IMR-90 (cell line): Measurements from ENCODE around the gene KRTAP19-8. TPM values are rescaled to one million over a fixed set of nuclear protein-coding genes. Genes with fewer than 3 reads are reported as not detected.

Experiments
- ATAC-seq: fragments of 200-7000 bp; cut with Tn5 transposase; 2 replicates; pipeline ENCODE4 v1.9.1; 2020; ENCODE audit warnings: low read depth, mild to moderate bottlenecking, moderate library complexity
- BruUV-seq: library from RNA; stranded (reverse); fragments of 400-500 nt; replicated peaks from 2 replicates; lab custom pipeline; 2021; lab: Mats Ljungman, UMichigan
- CTCF ChIA-PET: fragments of 300-600 bp; formaldehyde crosslinking; extraction: SDS; loops from one replicate; lab custom pipeline; 2021; ENCODE audit warnings: antibody characterized with exemption; lab: Yijun Ruan, JAX
- POLR2A ChIA-PET: fragments of 300-600 bp; sonication (Branson Sonifier 250); formaldehyde crosslinking; loops from one replicate; lab custom pipeline; 2022; ENCODE audit warnings: antibody characterized with exemption; ENCODE audit not compliant: unreplicated experiment; lab: Charles Lee
- DNase-seq: peaks from one replicate; pipeline ENCODE4 v3.0.0; 2013
- H2AFZ ChIP-seq: replicated peaks from 2 replicates; pipeline ENCODE3; 2013; ENCODE audit warnings: low read length, mild to moderate bottlenecking; ENCODE audit not compliant: poor library complexity
- H2AK5ac ChIP-seq: 2 replicates; pipeline ENCODE4 v1.6.1; 2013; ENCODE audit warnings: low read depth, low read length, inconsistent platforms
- H2AK9ac ChIP-seq: replicated peaks from 2 replicates; pipeline ENCODE3; 2013; ENCODE audit warnings: mild to moderate bottlenecking, low read depth, low read length, moderate library complexity; ENCODE audit not compliant: poor library complexity
- H2BK120ac ChIP-seq: 2 replicates; pipeline ENCODE4 v1.6.1; 2013; ENCODE audit warnings: low read depth, low read length, inconsistent platforms
- H2BK15ac ChIP-seq: 3 replicates; pipeline ENCODE4 v1.6.1; 2013; ENCODE audit warnings: low read depth, low read length, inconsistent platforms
- H2BK20ac ChIP-seq: 2 replicates; pipeline ENCODE4 v1.6.1; 2013; ENCODE audit warnings: low read depth, mild to moderate bottlenecking, inconsistent platforms, low read length, moderate library complexity
- H2BK5ac ChIP-seq: 2 replicates; pipeline ENCODE4 v1.6.1; 2013; ENCODE audit warnings: mild to moderate bottlenecking, low read depth, low read length, inconsistent platforms; ENCODE audit not compliant: poor library complexity, severe bottlenecking
- H3K14ac ChIP-seq: replicated peaks from 2 replicates; pipeline ENCODE4 v1.6.1; 2013; ENCODE audit warnings: low read depth, low read length, inconsistent platforms
- H3K18ac ChIP-seq: 2 replicates; pipeline ENCODE4 v1.6.1; 2013; ENCODE audit warnings: low read depth, low read length, control low read depth
- H3K23ac ChIP-seq: 2 replicates; pipeline ENCODE4 v1.6.1; 2013; ENCODE audit warnings: low read depth, low read length, inconsistent platforms
- H3K27ac ChIP-seq: 2 replicates; pipeline ENCODE4 v1.5.1; 2013; ENCODE audit warnings: mild to moderate bottlenecking, control low read depth, low read length; ENCODE audit not compliant: insufficient read depth
- H3K27me3 ChIP-seq: 2 replicates; pipeline ENCODE4 v1.6.1; 2013; ENCODE audit warnings: low read length; ENCODE audit not compliant: control insufficient read depth, insufficient read depth
- H3K36me3 ChIP-seq: 2 replicates; pipeline ENCODE4 v1.6.1; 2013; ENCODE audit warnings: low read length, mixed read lengths; ENCODE audit not compliant: control insufficient read depth, insufficient read depth
- H3K4ac ChIP-seq: 2 replicates; pipeline ENCODE4 v1.6.1; 2013; ENCODE audit warnings: low read depth, low read length, inconsistent platforms
- H3K4me1 ChIP-seq: 2 replicates; pipeline ENCODE4 v1.6.1; 2013; ENCODE audit warnings: low read length, mixed read lengths; ENCODE audit not compliant: control insufficient read depth, insufficient read depth
- H3K4me2 ChIP-seq: 2 replicates; pipeline ENCODE4 v1.6.1; 2013; ENCODE audit warnings: low read depth, mild to moderate bottlenecking, control low read depth, low read length, moderate library complexity
- H3K4me3 ChIP-seq: 2 replicates; pipeline ENCODE4 v1.5.1; 2013; ENCODE audit warnings: low read depth, mild to moderate bottlenecking, control low read depth, low read length, moderate library complexity; ENCODE audit not compliant: insufficient read depth
- H3K56ac ChIP-seq: 2 replicates; pipeline ENCODE4 v1.6.1; 2013; ENCODE audit warnings: low read length, inconsistent platforms; ENCODE audit not compliant: insufficient read depth; ENCODE audit errors: extremely low read depth
- H3K79me1 ChIP-seq, 2 experiments: 2 replicates each; pipeline ENCODE4 v1.6.1; 2013; ENCODE audit warnings: low read length in 2 of 2, inconsistent platforms in 1 of 2, low read depth in 1 of 2
- H3K9ac ChIP-seq: 2 replicates; pipeline ENCODE4 v1.6.1; 2013; ENCODE audit warnings: low read depth, low read length, control low read depth
- H3K9me1 ChIP-seq: 2 replicates; pipeline ENCODE4 v1.6.1; 2013; ENCODE audit warnings: low read length, inconsistent platforms; ENCODE audit not compliant: insufficient read depth
- H3K9me3 ChIP-seq: 2 replicates; pipeline ENCODE4 v1.6.1; 2013; ENCODE audit warnings: low read length; ENCODE audit not compliant: control insufficient read depth, insufficient read depth
- H4K20me1 ChIP-seq: 2 replicates; pipeline ENCODE4 v1.6.1; 2013; ENCODE audit warnings: low read length, inconsistent platforms; ENCODE audit not compliant: insufficient read depth
- H4K5ac ChIP-seq: 2 replicates; pipeline ENCODE4 v1.6.1; 2013; ENCODE audit warnings: mild to moderate bottlenecking, low read depth, low read length, control low read depth
- H4K8ac ChIP-seq, 2 experiments: 2 replicates each; pipeline ENCODE4 v1.6.1; 2013; ENCODE audit warnings: low read depth in 2 of 2, low read length in 2 of 2, control low read depth in 1 of 2, inconsistent platforms in 1 of 2
- H4K91ac ChIP-seq: 2 replicates; pipeline ENCODE4 v1.6.1; 2013; ENCODE audit warnings: low read depth, low read length, inconsistent platforms; ENCODE audit not compliant: insufficient read depth
- CHD1 ChIP-seq: IDR thresholded peaks from 2 replicates; pipeline ENCODE4 v1.6.1; 2012; ENCODE audit warnings: low read depth, low read length, improper control_type of control experiment
- CTCF ChIP-seq: conservative IDR thresholded peaks from 2 replicates; pipeline ENCODE4 v1.5.1; 2012; ENCODE audit warnings: mild to moderate bottlenecking, low read depth, low read length, improper control_type of control experiment
- POLR2A ChIP-seq: IDR thresholded peaks from 2 replicates; pipeline ENCODE4 v1.6.1; 2012; ENCODE audit warnings: mild to moderate bottlenecking, low read depth, low read length
- WGBS, 2 experiments: methylation state at CpG; one replicate each; pipeline versions ENCODE4 v1.1.5 to v1.1.7; 2013; ENCODE audit warnings: missing lambda C conversion rate in 2 of 2; ENCODE audit not compliant: insufficient read length in 1 of 2; ENCODE audit errors: extremely low coverage in 2 of 2; 5-methylcytosine and 5-hydroxymethylcytosine counted together
- dilution Hi-C: fragments of 300-500 bp; cut with HindIII; formaldehyde crosslinking; loops from one replicate; pipeline ENCODE4 v1.14.3; 2018; ENCODE audit warnings: low sequenced_read_pairs; ENCODE audit not compliant: unreplicated experiment
- in situ Hi-C: fragments of 300-500 bp; cut with MboI; formaldehyde crosslinking; loops from 3 replicates; pipeline ENCODE4 v1.14.3; 2019; ENCODE audit warnings: low sequenced_read_pairs, inconsistent platforms, mixed read lengths
- intact Hi-C: fragments of 100-400 bp; cut with micrococcal nuclease; formaldehyde crosslinking; loops from 2 replicates; pipeline ENCODE4 v1.10.0; 2022
- polyA plus RNA-seq, 3 experiments: library from polyadenylated mRNA; depleted of rRNA; stranded (reverse); fragments of >200 nt; gene quantifications; 2 replicates each; pipeline ENCODE4 v1.2.3, GENCODE V29; 2012; ENCODE audit warnings: low replicate concordance in 1 of 3
- total RNA-seq: library from RNA; depleted of rRNA; stranded (reverse); fragments of >200 nt; gene quantifications from 2 replicates; pipeline ENCODE4 v1.2.3, GENCODE V29; 2012
- TF ChIP-seq, protein P1 (sequence below): fragments of 150-350 bp; IDR thresholded peaks from 2 replicates; pipeline ENCODE4 v1.6.1; 2016; ENCODE audit warnings: low read depth, mild to moderate bottlenecking, low read length, moderate library complexity, borderline replicate concordance

The KRTAP19-8 gene
- total and polyA plus RNA-seq, 2 of the 4 experiments (the other 2 are of a cell fraction): not detected

GRCh38 chr21:31008355-31008754 is 29.9 kb downstream of the KRTAP19-8 start:
- H3K4me3 ChIP-seq: no peak overlapping the region
- POLR2A ChIA-PET: no interaction called here
- H2BK5ac ChIP-seq: no peak overlapping the region
- 17% methylated on average over 1 of the region's 1 CpG; no CpG with 5 or more reads in 1 of the 2 experiments for WGBS, 2 experiments
- dilution Hi-C loops: no loop called here
- no peak overlapping the region for H3K4me2 ChIP-seq
- DNase-seq (no peak), ATAC-seq (no peak)
- no peaks in the 10 kb centered on the region for H4K20me1 ChIP-seq
- no peaks in the 10 kb centered on the region for H3K79me1 ChIP-seq
- H2AK9ac ChIP-seq: no peak overlapping the region
- TF ChIP-seq CTCF (no peak), CHD1 (no peak), POLR2A (no peak)
- TF ChIP-seq, protein P1, sequence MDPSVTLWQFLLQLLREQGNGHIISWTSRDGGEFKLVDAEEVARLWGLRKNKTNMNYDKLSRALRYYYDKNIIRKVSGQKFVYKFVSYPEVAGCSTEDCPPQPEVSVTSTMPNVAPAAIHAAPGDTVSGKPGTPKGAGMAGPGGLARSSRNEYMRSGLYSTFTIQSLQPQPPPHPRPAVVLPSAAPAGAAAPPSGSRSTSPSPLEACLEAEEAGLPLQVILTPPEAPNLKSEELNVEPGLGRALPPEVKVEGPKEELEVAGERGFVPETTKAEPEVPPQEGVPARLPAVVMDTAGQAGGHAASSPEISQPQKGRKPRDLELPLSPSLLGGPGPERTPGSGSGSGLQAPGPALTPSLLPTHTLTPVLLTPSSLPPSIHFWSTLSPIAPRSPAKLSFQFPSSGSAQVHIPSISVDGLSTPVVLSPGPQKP: no peak
- no peak overlapping the region for H4K8ac ChIP-seq
- H2AFZ ChIP-seq: no peak overlapping the region
- no peaks in the 10 kb centered on the region for H3K9me1 ChIP-seq
- no peaks in the 10 kb centered on the region for H3K27me3 ChIP-seq
- no TSS peak for BruUV-seq
- H2AK5ac ChIP-seq: no peak overlapping the region
- no peak overlapping the region for H4K5ac ChIP-seq
- no peak overlapping the region for H3K23ac ChIP-seq
- no peak overlapping the region for H3K9ac ChIP-seq
- no peak overlapping the region for H3K56ac ChIP-seq
- H2BK20ac ChIP-seq: no peak overlapping the region
- CTCF ChIA-PET: no interaction called here
- in situ Hi-C loops: no loop called here
- intact Hi-C loops: no loop called here
- no peak overlapping the region for H2BK15ac ChIP-seq
- H3K18ac ChIP-seq: no peak overlapping the region
- H3K4ac ChIP-seq: no peak overlapping the region
- no peak overlapping the region for H2BK120ac ChIP-seq
- no peaks in the 10 kb centered on the region for H3K4me1 ChIP-seq
- peaks cover 19% of the 10 kb centered on the region for H3K9me3 ChIP-seq
- H3K27ac ChIP-seq: no peak overlapping the region
- no peak overlapping the region for H4K91ac ChIP-seq
- no peaks in the 10 kb centered on the region for H3K36me3 ChIP-seq
- no peak overlapping the region for H3K14ac ChIP-seq
